Neural cell (in vitro differentiated cells): ENCODE data around the gene RAB18. TPM values are rescaled to one million over a fixed set of nuclear protein-coding genes. Genes with fewer than 3 reads are reported as not detected.

ENCODE experiments used
- H2AFZ ChIP-seq: fragments of 200-600, 300-800 bp; sonication (generic), shearing (Covaris generic); 2 replicates; pipeline ENCODE4 v1.6.0; 2014; ENCODE audit warnings: low read depth, mild to moderate bottlenecking, antibody characterized with exemption, low read length, moderate library complexity
- H3F3A ChIP-seq: fragments of 200-600 bp; shearing (Covaris generic); 2 replicates; pipeline ENCODE4 v1.6.1; 2016; ENCODE audit warnings: mild to moderate bottlenecking, moderate library complexity, mixed read lengths, antibody characterized with exemption, low read length; ENCODE audit not compliant: insufficient read depth, poor library complexity, severe bottlenecking
- H3K27ac ChIP-seq: fragments of 200-600, 300-800 bp; sonication (generic), shearing (Covaris generic); 2 replicates; pipeline ENCODE4 v1.5.1; 2014; ENCODE audit warnings: mild to moderate bottlenecking, low read length, moderate library complexity
- H3K27me3 ChIP-seq: fragments of 300-800, 200-600 bp; sonication (generic), shearing (Covaris generic); 2 replicates; pipeline ENCODE4 v1.6.0; 2014; ENCODE audit warnings: mild to moderate bottlenecking, low read depth, low read length, moderate library complexity; ENCODE audit not compliant: insufficient read depth
- H3K36me3 ChIP-seq: fragments of 300-800, 200-600 bp; sonication (generic), shearing (Covaris generic); 2 replicates; pipeline ENCODE4 v1.5.1; 2014; ENCODE audit warnings: mild to moderate bottlenecking, antibody characterized with exemption, low read length, moderate library complexity; ENCODE audit not compliant: insufficient read depth
- H3K4me2 ChIP-seq: fragments of 300-800, 200-600 bp; sonication (generic), shearing (Covaris generic); 2 replicates; pipeline ENCODE4 v1.6.0; 2014; ENCODE audit warnings: mild to moderate bottlenecking, low read length
- H3K4me3 ChIP-seq: fragments of 300-800, 200-600 bp; sonication (generic), shearing (Covaris generic); 2 replicates; pipeline ENCODE4 v1.5.1; 2014; ENCODE audit warnings: mild to moderate bottlenecking, low read length, moderate library complexity
- H3K79me2 ChIP-seq: fragments of 200-600 bp; shearing (Covaris generic); replicated peaks from 2 replicates; pipeline ENCODE4 v1.6.0; 2014; ENCODE audit warnings: mild to moderate bottlenecking, low read length, moderate library complexity; ENCODE audit not compliant: insufficient read depth
- H3K9ac ChIP-seq: fragments of 300-800, 200-600 bp; sonication (generic), shearing (Covaris generic); 2 replicates; pipeline ENCODE4 v1.6.1; 2016; ENCODE audit warnings: mild to moderate bottlenecking, low read length, mixed read lengths
- H3K9me2 ChIP-seq: fragments of 200-600 bp; shearing (Covaris generic); 2 replicates; pipeline ENCODE4 v1.6.1; 2016; ENCODE audit warnings: mild to moderate bottlenecking, low read length, mixed read lengths; ENCODE audit not compliant: insufficient read depth
- H3K9me3 ChIP-seq: fragments of 200-600, 300-800 bp; sonication (generic), shearing (Covaris generic); 2 replicates; pipeline ENCODE4 v1.6.1; 2016; ENCODE audit warnings: mild to moderate bottlenecking, mixed run types, low read length, moderate library complexity, mixed read lengths
- H4K20me1 ChIP-seq: fragments of 200-600 bp; shearing (Covaris generic); 2 replicates; pipeline ENCODE4 v1.6.1; 2016; ENCODE audit warnings: mild to moderate bottlenecking, mixed run types; ENCODE audit not compliant: insufficient read depth
- EP300 ChIP-seq: fragments of 450-650 bp; conservative IDR thresholded peaks from 2 replicates; pipeline ENCODE4 v1.6.1; 2014; ENCODE audit warnings: antibody characterized with exemption, mild to moderate bottlenecking, moderate library complexity; ENCODE audit not compliant: poor library complexity, severe bottlenecking
- EZH2 ChIP-seq: fragments of 200-600, 300-800 bp; shearing (Covaris generic), sonication (generic); IDR thresholded peaks from 2 replicates; pipeline ENCODE4 v1.6.1; 2014; ENCODE audit warnings: antibody characterized with exemption, low read length, borderline replicate concordance, mild to moderate bottlenecking; ENCODE audit not compliant: insufficient read depth, poor library complexity, severe bottlenecking
- MXI1 ChIP-seq: fragments of 450-650 bp; conservative IDR thresholded peaks from 2 replicates; pipeline ENCODE4 v1.6.1; 2014; ENCODE audit warnings: antibody characterized with exemption, mild to moderate bottlenecking; ENCODE audit not compliant: poor library complexity, severe bottlenecking
- POLR2AphosphoS5 ChIP-seq: IDR thresholded peaks from 2 replicates; pipeline ENCODE4 v1.6.1; 2012
- RAD21 ChIP-seq: fragments of 450-650 bp; conservative IDR thresholded peaks from 2 replicates; pipeline ENCODE4 v1.6.1; 2014; ENCODE audit warnings: antibody characterized with exemption, mild to moderate bottlenecking, moderate library complexity
- SMC3 ChIP-seq: fragments of 450-650 bp; conservative IDR thresholded peaks from 2 replicates; pipeline ENCODE4 v1.6.1; 2014; ENCODE audit warnings: antibody characterized with exemption, mild to moderate bottlenecking, moderate library complexity; ENCODE audit not compliant: poor library complexity
- TAF1 ChIP-seq: IDR thresholded peaks from 2 replicates; pipeline ENCODE4 v1.6.1; 2012; ENCODE audit warnings: low read depth
- polyA plus RNA-seq: library from polyadenylated mRNA; depleted of rRNA; stranded (reverse); fragments of >200 nt; gene quantifications from 2 replicates; pipeline ENCODE4 v1.2.3, GENCODE V29; 2014
- TF ChIP-seq, protein P1 (sequence below): fragments of 450-650 bp; IDR thresholded peaks from 2 replicates; pipeline ENCODE4 v1.5.1; 2014; ENCODE audit warnings: antibody characterized with exemption, mild to moderate bottlenecking, moderate library complexity; ENCODE audit not compliant: poor library complexity, severe bottlenecking
- TF ChIP-seq, protein P2 (sequence below): IDR thresholded peaks from 2 replicates; pipeline ENCODE4 v1.6.1; 2012; ENCODE audit warnings: borderline replicate concordance

Gene RAB18
- polyA plus RNA-seq, 1 donor from 2014 or later, result 122 TPM

DNA sequence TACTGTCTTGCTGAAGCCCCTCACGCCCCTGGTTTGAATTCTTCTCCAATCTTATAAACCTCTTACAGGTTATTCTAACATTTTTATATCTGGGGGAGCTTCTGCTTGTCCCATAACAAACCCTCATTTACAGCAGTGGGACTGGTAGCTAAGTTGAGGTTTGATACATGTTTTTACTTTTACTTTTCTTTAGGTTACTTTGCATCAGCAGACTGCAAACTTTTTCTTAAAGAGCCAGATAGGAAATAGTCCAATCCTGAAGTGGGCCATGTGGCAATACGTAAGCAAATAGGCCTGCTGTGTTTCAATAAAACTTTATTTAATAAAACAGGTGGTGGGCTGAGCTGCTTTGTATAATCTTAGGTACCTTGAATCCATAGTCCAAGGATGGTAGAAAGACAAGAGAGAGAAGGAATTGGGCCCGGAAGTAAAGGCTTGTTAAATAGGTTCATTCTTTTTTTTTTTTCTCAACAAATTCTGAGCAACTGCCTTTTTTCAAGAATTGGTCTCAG lies 27.3 kb downstream of the RAB18 start:
- no peaks in the 10 kb centered on the region for H3K9me3 ChIP-seq
- no peak overlapping the region for H3K9ac ChIP-seq
- H3K4me3 ChIP-seq, result no peak overlapping the region
- H3K4me2 ChIP-seq, result no peak overlapping the region
- H4K20me1 ChIP-seq, result no peaks in the 10 kb centered on the region
- H3K79me2 ChIP-seq, result peaks cover 4% of the 10 kb centered on the region
- no peak overlapping the region for H2AFZ ChIP-seq
- no peaks in the 10 kb centered on the region for H3F3A ChIP-seq
- no peak overlapping the region for H3K27ac ChIP-seq
- no peaks in the 10 kb centered on the region for H3K9me2 ChIP-seq
- TF ChIP-seq EP300, result no peak
- TF ChIP-seq RAD21, result no peak
- TF ChIP-seq, protein P1, sequence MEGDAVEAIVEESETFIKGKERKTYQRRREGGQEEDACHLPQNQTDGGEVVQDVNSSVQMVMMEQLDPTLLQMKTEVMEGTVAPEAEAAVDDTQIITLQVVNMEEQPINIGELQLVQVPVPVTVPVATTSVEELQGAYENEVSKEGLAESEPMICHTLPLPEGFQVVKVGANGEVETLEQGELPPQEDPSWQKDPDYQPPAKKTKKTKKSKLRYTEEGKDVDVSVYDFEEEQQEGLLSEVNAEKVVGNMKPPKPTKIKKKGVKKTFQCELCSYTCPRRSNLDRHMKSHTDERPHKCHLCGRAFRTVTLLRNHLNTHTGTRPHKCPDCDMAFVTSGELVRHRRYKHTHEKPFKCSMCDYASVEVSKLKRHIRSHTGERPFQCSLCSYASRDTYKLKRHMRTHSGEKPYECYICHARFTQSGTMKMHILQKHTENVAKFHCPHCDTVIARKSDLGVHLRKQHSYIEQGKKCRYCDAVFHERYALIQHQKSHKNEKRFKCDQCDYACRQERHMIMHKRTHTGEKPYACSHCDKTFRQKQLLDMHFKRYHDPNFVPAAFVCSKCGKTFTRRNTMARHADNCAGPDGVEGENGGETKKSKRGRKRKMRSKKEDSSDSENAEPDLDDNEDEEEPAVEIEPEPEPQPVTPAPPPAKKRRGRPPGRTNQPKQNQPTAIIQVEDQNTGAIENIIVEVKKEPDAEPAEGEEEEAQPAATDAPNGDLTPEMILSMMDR, result no peak
- TF ChIP-seq SMC3, result no peak
- no peak for TF ChIP-seq TAF1
- TF ChIP-seq EZH2, result no peak
- TF ChIP-seq POLR2AphosphoS5, result no peak
- TF ChIP-seq MXI1, result no peak
- H3K27me3 ChIP-seq, result no peaks in the 10 kb centered on the region
- peaks cover 14% of the 10 kb centered on the region for H3K36me3 ChIP-seq

DNA sequence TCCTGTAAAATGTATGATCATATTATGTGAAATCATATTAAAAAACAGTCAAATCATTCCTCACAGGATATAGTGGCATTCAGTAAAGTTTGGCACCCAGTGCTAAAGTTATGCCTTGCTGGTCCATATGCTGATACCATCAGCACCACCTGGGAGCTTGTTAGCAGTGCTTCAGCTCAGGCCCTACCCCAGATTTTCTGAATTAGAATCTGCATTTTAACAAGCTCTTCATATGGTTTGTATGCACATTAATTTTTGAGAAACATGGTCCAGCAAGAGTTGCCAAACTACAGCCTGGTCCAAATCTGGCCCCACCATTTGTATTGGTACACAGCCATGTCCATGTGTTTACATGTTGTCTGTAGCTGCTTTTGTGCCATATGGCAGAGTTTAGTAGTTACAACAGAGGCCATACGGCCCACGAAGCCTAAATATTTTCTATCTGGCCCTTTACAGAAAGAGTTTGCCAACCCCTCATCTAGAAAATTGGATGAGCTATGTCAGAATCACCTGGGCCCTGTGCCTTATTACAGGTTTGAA lies 30.1 kb downstream of the RAB18 start:
- TF ChIP-seq TAF1 (no peak), RAD21 (no peak), EZH2 (no peak), SMC3 (no peak), EP300 (no peak), POLR2AphosphoS5 (no peak), MXI1 (no peak)
- TF ChIP-seq, protein P1, result no peak
- TF ChIP-seq, protein P2, sequence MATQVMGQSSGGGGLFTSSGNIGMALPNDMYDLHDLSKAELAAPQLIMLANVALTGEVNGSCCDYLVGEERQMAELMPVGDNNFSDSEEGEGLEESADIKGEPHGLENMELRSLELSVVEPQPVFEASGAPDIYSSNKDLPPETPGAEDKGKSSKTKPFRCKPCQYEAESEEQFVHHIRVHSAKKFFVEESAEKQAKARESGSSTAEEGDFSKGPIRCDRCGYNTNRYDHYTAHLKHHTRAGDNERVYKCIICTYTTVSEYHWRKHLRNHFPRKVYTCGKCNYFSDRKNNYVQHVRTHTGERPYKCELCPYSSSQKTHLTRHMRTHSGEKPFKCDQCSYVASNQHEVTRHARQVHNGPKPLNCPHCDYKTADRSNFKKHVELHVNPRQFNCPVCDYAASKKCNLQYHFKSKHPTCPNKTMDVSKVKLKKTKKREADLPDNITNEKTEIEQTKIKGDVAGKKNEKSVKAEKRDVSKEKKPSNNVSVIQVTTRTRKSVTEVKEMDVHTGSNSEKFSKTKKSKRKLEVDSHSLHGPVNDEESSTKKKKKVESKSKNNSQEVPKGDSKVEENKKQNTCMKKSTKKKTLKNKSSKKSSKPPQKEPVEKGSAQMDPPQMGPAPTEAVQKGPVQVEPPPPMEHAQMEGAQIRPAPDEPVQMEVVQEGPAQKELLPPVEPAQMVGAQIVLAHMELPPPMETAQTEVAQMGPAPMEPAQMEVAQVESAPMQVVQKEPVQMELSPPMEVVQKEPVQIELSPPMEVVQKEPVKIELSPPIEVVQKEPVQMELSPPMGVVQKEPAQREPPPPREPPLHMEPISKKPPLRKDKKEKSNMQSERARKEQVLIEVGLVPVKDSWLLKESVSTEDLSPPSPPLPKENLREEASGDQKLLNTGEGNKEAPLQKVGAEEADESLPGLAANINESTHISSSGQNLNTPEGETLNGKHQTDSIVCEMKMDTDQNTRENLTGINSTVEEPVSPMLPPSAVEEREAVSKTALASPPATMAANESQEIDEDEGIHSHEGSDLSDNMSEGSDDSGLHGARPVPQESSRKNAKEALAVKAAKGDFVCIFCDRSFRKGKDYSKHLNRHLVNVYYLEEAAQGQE, result no peak
- H3K4me3 ChIP-seq, result no peak overlapping the region
- H3F3A ChIP-seq, result no peaks in the 10 kb centered on the region
- peaks cover 4% of the 10 kb centered on the region for H3K79me2 ChIP-seq
- H3K9me2 ChIP-seq, result no peaks in the 10 kb centered on the region
- H3K36me3 ChIP-seq, result peaks cover 14% of the 10 kb centered on the region
- H3K27ac ChIP-seq, result no peak overlapping the region
- no peaks in the 10 kb centered on the region for H4K20me1 ChIP-seq
- H3K9me3 ChIP-seq, result no peaks in the 10 kb centered on the region
- no peak overlapping the region for H2AFZ ChIP-seq
- H3K4me2 ChIP-seq, result no peak overlapping the region
- no peak overlapping the region for H3K9ac ChIP-seq
- no peaks in the 10 kb centered on the region for H3K27me3 ChIP-seq
